ENCODE measurements around the gene IFT81.
"Not testable (repeated sequence)": the region's sequence is repeated elsewhere in the genome, so short reads cannot be mapped to it uniquely, and the experiment has no call there.

GRCh38 chr12:110211639-110212536, 87.7 kb downstream of the IFT81 start:
- TF ChIP-seq ZNF331 (CRISPR knock-in tag; IDR thresholded peaks at IDR 0.05; ENCODE audit: low read depth); CTCF (conservative IDR thresholded peaks at IDR 0.05; ENCODE audit: low read depth in 2 of 2); POLR2AphosphoS5 (IDR thresholded peaks at IDR 0.05; ENCODE audit: low read depth); EZH2 (IDR thresholded peaks at IDR 0.05; ENCODE audit: low read depth, unreplicated experiment); JUNB (IDR thresholded peaks at IDR 0.05; ENCODE audit: unreplicated experiment); ZNF114 (CRISPR knock-in tag; IDR thresholded peaks at IDR 0.05); EZH2phosphoT487 (IDR thresholded peaks at IDR 0.05; ENCODE audit: unreplicated experiment); STAT1 (IDR thresholded peaks at IDR 0.05; ENCODE audit: unreplicated experiment); REST (IDR thresholded peaks at IDR 0.05; ENCODE audit: unreplicated experiment); CREB1 (CRISPR knock-in tag; IDR thresholded peaks at IDR 0.05; ENCODE audit: low read depth): not testable (repeated sequence)
- TF ChIP-seq, protein P1, sequence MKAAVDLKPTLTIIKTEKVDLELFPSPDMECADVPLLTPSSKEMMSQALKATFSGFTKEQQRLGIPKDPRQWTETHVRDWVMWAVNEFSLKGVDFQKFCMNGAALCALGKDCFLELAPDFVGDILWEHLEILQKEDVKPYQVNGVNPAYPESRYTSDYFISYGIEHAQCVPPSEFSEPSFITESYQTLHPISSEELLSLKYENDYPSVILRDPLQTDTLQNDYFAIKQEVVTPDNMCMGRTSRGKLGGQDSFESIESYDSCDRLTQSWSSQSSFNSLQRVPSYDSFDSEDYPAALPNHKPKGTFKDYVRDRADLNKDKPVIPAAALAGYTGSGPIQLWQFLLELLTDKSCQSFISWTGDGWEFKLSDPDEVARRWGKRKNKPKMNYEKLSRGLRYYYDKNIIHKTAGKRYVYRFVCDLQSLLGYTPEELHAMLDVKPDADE (IDR thresholded peaks at IDR 0.05), result not testable (repeated sequence)
- TF ChIP-seq, protein P2, sequence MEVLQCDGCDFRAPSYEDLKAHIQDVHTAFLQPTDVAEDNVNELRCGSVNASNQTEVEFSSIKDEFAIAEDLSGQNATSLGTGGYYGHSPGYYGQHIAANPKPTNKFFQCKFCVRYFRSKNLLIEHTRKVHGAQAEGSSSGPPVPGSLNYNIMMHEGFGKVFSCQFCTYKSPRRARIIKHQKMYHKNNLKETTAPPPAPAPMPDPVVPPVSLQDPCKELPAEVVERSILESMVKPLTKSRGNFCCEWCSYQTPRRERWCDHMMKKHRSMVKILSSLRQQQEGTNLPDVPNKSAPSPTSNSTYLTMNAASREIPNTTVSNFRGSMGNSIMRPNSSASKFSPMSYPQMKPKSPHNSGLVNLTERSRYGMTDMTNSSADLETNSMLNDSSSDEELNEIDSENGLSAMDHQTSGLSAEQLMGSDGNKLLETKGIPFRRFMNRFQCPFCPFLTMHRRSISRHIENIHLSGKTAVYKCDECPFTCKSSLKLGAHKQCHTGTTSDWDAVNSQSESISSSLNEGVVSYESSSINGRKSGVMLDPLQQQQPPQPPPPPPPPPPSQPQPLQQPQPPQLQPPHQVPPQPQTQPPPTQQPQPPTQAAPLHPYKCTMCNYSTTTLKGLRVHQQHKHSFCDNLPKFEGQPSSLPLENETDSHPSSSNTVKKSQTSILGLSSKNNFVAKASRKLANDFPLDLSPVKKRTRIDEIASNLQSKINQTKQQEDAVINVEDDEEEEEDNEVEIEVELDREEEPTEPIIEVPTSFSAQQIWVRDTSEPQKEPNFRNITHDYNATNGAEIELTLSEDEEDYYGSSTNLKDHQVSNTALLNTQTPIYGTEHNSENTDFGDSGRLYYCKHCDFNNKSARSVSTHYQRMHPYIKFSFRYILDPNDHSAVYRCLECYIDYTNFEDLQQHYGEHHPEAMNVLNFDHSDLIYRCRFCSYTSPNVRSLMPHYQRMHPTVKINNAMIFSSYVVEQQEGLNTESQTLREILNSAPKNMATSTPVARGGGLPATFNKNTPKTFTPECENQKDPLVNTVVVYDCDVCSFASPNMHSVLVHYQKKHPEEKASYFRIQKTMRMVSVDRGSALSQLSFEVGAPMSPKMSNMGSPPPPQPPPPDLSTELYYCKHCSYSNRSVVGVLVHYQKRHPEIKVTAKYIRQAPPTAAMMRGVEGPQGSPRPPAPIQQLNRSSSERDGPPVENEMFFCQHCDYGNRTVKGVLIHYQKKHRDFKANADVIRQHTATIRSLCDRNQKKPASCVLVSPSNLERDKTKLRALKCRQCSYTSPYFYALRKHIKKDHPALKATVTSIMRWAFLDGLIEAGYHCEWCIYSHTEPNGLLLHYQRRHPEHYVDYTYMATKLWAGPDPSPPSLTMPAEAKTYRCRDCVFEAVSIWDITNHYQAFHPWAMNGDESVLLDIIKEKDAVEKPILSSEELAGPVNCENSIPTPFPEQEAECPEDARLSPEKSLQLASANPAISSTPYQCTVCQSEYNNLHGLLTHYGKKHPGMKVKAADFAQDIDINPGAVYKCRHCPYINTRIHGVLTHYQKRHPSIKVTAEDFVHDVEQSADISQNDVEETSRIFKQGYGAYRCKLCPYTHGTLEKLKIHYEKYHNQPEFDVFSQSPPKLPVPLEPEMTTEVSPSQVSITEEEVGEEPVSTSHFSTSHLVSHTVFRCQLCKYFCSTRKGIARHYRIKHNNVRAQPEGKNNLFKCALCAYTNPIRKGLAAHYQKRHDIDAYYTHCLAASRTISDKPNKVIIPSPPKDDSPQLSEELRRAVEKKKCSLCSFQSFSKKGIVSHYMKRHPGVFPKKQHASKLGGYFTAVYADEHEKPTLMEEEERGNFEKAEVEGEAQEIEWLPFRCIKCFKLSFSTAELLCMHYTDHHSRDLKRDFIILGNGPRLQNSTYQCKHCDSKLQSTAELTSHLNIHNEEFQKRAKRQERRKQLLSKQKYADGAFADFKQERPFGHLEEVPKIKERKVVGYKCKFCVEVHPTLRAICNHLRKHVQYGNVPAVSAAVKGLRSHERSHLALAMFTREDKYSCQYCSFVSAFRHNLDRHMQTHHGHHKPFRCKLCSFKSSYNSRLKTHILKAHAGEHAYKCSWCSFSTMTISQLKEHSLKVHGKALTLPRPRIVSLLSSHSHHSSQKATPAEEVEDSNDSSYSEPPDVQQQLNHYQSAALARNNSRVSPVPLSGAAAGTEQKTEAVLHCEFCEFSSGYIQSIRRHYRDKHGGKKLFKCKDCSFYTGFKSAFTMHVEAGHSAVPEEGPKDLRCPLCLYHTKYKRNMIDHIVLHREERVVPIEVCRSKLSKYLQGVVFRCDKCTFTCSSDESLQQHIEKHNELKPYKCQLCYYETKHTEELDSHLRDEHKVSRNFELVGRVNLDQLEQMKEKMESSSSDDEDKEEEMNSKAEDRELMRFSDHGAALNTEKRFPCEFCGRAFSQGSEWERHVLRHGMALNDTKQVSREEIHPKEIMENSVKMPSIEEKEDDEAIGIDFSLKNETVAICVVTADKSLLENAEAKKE (CRISPR knock-in tag; IDR thresholded peaks at IDR 0.05), result not testable (repeated sequence)

Measured in GM23338 (cell line).